HFFc6 (cell line): Measurements from ENCODE around the gene TMCC3. TPM values are rescaled to one million over a fixed set of nuclear protein-coding genes. Genes with fewer than 3 reads are reported as not detected.

ENCODE experiments used
- DNase-seq: peaks from one replicate; pipeline ENCODE4 v3.0.0-alpha.2; 2018
- H3K27ac Mint-ChIP-seq: 2 replicates; pipeline ENCODE4 v1.8.0; 2020; ENCODE audit warnings: mild to moderate bottlenecking, mixed read lengths
- H3K27me3 Mint-ChIP-seq: 2 replicates; pipeline ENCODE4 v1.8.0; 2021; ENCODE audit warnings: mild to moderate bottlenecking, moderate library complexity, mixed read lengths; ENCODE audit not compliant: insufficient read depth
- H3K36me3 Mint-ChIP-seq: 2 replicates; pipeline ENCODE4 v1.8.0; 2021; ENCODE audit warnings: low read depth, mixed read lengths
- H3K4me1 Mint-ChIP-seq: 2 replicates; pipeline ENCODE4 v1.8.0; 2020; ENCODE audit warnings: low read depth, mixed read lengths
- H3K4me3 Mint-ChIP-seq: 2 replicates; pipeline ENCODE4 v1.8.0; 2020; ENCODE audit warnings: mild to moderate bottlenecking, moderate library complexity, mixed read lengths
- H3K9me3 Mint-ChIP-seq: 2 replicates; pipeline ENCODE4 v1.8.0; 2020; ENCODE audit warnings: mild to moderate bottlenecking, mixed read lengths
- total RNA-seq, 6 experiments: library from RNA; stranded (reverse); fragmentation: NEBNext Ultra II Directional; extraction: Animal tissue kit (Norgen Biotek cat#: 25700); gene quantifications; 2 replicates in 1 of 6; 3 replicates in 5 of 6; pipeline ENCODE4 v1.2.3, GENCODE V29; 2021
- TF ChIP-seq, protein P1 (sequence below): fragments of 200-600 bp; sonication (generic); IDR thresholded peaks from 2 replicates; pipeline ENCODE4 v1.5.0; 2021; ENCODE audit warnings: antibody characterized with exemption, mild to moderate bottlenecking

Gene TMCC3
- total RNA-seq, 6 experiments from 2014 or later = not detected

GRCh38 chr12:94660436-94660835 is 10.1 kb upstream of the TMCC3 start:
- Mint-ChIP-seq H3K9me3 (no peaks in the 10 kb centered on the region), H3K4me3 (no peak overlapping the region), H3K4me1 (no peaks in the 10 kb centered on the region), H3K27me3 (peaks cover 22% of the 10 kb centered on the region), H3K27ac (no peak overlapping the region), H3K36me3 (no peaks in the 10 kb centered on the region)
- TF ChIP-seq, protein P1, sequence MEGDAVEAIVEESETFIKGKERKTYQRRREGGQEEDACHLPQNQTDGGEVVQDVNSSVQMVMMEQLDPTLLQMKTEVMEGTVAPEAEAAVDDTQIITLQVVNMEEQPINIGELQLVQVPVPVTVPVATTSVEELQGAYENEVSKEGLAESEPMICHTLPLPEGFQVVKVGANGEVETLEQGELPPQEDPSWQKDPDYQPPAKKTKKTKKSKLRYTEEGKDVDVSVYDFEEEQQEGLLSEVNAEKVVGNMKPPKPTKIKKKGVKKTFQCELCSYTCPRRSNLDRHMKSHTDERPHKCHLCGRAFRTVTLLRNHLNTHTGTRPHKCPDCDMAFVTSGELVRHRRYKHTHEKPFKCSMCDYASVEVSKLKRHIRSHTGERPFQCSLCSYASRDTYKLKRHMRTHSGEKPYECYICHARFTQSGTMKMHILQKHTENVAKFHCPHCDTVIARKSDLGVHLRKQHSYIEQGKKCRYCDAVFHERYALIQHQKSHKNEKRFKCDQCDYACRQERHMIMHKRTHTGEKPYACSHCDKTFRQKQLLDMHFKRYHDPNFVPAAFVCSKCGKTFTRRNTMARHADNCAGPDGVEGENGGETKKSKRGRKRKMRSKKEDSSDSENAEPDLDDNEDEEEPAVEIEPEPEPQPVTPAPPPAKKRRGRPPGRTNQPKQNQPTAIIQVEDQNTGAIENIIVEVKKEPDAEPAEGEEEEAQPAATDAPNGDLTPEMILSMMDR = no peak
- DNase-seq = no peak

DNA sequence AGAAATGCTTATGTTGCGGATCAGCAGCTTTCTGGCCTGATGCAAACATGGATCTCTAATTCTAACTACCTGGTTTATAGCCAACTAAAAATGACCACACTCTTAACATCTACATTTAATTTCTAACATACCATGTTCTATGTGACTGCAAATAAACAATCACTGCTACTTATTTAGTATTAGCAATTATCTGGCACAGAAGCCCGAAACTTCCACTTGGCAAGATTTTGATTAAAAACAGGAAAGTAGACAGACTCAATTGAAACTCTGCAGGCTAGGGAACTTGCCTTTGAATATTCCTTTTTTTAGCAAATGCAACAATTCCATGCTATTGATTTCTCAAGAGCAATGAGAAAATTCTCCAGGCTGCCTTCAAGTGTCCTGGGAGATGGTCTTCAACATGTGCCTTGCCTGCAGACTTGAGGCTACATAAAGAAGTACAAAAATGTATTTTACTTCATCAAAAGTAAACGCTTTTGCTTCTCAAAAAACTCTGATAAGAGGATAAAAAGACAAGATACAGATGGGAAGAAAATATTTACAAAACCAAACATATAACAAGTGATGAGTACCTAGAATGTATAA is 9.1 kb upstream of the TMCC3 start:
- Mint-ChIP-seq H3K36me3 (no peaks in the 10 kb centered on the region), H3K4me1 (no peaks in the 10 kb centered on the region), H3K9me3 (no peaks in the 10 kb centered on the region), H3K4me3 (no peak overlapping the region), H3K27me3 (peaks cover 22% of the 10 kb centered on the region), H3K27ac (no peak overlapping the region)
- TF ChIP-seq, protein P1 = no peak
- no peak for DNase-seq

DNA sequence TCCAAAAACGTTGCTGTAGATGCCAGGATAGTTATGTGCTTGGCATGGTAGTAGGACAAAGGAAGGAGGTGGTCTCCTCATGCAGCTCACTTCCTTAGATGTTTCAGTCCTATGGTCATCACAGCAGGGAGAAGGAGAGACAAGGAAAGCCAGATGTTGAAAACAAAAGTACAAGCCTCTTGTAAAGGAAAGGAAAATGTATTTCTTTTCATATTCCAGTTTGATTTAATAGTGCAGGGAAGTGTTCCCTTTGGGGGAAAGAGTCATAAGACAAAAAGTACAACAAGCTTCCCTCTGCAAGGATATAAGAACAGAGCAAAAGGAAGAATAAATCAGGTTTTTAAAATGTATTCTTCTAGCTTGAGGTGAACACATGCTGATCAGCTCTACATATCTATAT is 8.6 kb upstream of the TMCC3 start:
- TF ChIP-seq, protein P1 = no peak
- no peak for DNase-seq
- H3K27me3 Mint-ChIP-seq = peaks cover 22% of the 10 kb centered on the region
- H3K36me3 Mint-ChIP-seq = no peaks in the 10 kb centered on the region
- no peaks in the 10 kb centered on the region for H3K9me3 Mint-ChIP-seq
- H3K4me3 Mint-ChIP-seq = no peak overlapping the region
- H3K4me1 Mint-ChIP-seq = no peaks in the 10 kb centered on the region
- H3K27ac Mint-ChIP-seq = no peak overlapping the region

DNA sequence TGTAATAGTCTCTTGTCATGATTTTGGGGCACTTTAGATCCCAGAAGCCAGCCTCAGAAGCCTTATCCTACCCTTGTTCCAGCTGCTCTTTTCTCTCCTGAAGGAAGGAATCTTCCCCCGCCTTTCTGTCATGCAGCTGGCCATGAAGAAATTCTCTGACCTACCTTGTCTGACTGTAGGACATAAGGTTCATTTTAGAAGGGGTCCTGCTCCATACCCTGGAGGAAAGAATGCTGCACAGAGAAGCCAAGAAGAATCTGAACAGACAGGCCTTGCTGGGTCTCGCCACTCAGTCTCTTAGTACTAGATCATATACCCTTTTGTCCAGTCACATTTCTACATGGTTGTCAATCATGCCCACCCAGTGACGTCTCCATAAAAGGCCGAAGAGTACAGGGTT is 6.2 kb upstream of the TMCC3 start:
- Mint-ChIP-seq H3K4me1 (no peaks in the 10 kb centered on the region), H3K36me3 (no peaks in the 10 kb centered on the region), H3K4me3 (no peak overlapping the region), H3K27me3 (peaks cover 24% of the 10 kb centered on the region), H3K9me3 (no peaks in the 10 kb centered on the region), H3K27ac (no peak overlapping the region)
- no peak for DNase-seq
- TF ChIP-seq, protein P1 = no peak

DNA sequence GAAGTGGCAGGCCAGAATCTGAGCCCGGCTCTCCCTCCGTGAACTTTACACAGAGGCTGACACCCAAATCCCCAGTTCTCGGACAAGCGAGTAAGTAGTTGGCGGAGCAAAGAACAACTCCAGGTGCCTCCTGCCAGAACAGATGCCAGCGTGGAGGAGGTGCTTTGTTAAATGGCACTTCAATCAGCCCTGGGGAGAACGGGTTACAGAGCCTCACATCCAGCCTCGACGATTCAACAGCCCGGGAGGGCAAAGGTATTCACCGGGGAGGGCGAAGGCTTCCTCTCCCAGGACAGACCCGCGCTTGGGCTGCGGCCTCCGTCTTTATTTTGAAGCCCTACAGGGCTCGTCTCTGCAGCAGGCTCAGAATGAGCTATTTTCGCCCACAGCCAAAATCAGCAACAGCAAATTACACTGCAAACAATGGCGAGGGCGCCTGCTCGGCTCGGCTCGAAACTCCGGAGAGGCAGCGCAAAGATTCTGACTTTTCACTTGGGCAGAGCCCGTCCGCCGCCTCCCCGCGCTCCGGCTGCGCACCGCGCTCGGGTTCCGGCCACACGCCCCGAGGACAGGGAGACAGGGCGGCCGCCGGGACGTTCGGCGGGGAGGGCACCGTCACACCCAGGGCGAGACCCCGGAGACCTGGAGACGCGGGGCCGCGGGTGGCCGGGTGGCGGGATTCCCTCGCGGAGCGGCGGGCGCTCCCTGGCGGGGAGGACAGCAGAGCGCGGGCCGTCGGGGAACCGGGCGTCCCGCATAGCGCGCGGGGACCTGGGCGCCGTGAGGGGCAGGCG is 811 bp downstream of the TMCC3 start:
- Mint-ChIP-seq H3K27me3 (peaks cover 27% of the 10 kb centered on the region), H3K4me1 (peaks cover 6% of the 10 kb centered on the region), H3K36me3 (no peaks in the 10 kb centered on the region), H3K9me3 (no peaks in the 10 kb centered on the region), H3K27ac (no peak overlapping the region), H3K4me3 (no peak overlapping the region)
- DNase-seq = no peak
- TF ChIP-seq, protein P1 = no peak
